GM21423 (cell line): ENCODE measurements around the gene IL1RL1.

Experiments
- ATAC-seq: cut with Tn5 transposase; IDR thresholded peaks from one replicate; pipeline ENCODE4 v1.9.1; 2021; ENCODE audit warnings: mild to moderate bottlenecking, moderate library complexity; ENCODE audit not compliant: unreplicated experiment

Gene IL1RL1

GRCh38 chr2:102366406-102367112 is 55.2 kb downstream of the IL1RL1 start:
- ATAC-seq = peak; percentile 75

GRCh38 chr2:102367331-102367971 is 56.1 kb downstream of the IL1RL1 start:
- ATAC-seq = peak; percentile 77

- no peak for ATAC-seq
These were observed 57.2 kb downstream of the IL1RL1 start for GRCh38 chr2:102368461-102369109.

GRCh38 chr2:102369866-102370265 is 58.5 kb downstream of the IL1RL1 start:
- no peak for ATAC-seq

- ATAC-seq = no peak
These were observed 64.8 kb downstream of the IL1RL1 start for GRCh38 chr2:102376052-102376591.

- ATAC-seq = no peak
These were observed 72.4 kb downstream of the IL1RL1 start for GRCh38 chr2:102383722-102384121.

- no peak for ATAC-seq
These were observed 74.2 kb downstream of the IL1RL1 start for GRCh38 chr2:102385522-102385921.

GRCh38 chr2:102386004-102386403 is 74.6 kb downstream of the IL1RL1 start:
- ATAC-seq = no peak

GRCh38 chr2:102386867-102387541 is 75.6 kb downstream of the IL1RL1 start:
- no peak for ATAC-seq

GRCh38 chr2:102387763-102388546 is 76.6 kb downstream of the IL1RL1 start:
- ATAC-seq = peak; percentile 42

GRCh38 chr2:102391565-102391964 is 80.2 kb downstream of the IL1RL1 start:
- no peak for ATAC-seq

- ATAC-seq = no peak
These were observed 80.7 kb downstream of the IL1RL1 start for GRCh38 chr2:102392096-102392495.

- no peak for ATAC-seq
These were observed 81.6 kb downstream of the IL1RL1 start for GRCh38 chr2:102392942-102393341.

GRCh38 chr2:102396012-102396411 is 84.6 kb downstream of the IL1RL1 start:
- ATAC-seq = no peak

- ATAC-seq = no peak
These were observed 85.8 kb downstream of the IL1RL1 start for GRCh38 chr2:102397209-102397608.

- ATAC-seq = no peak
These were observed 88.3 kb downstream of the IL1RL1 start for GRCh38 chr2:102399499-102400141.

- no peak for ATAC-seq
These were observed 90.1 kb downstream of the IL1RL1 start for GRCh38 chr2:102401456-102401855.
